HepG2 (cell line): ENCODE results near the gene CD209. TPM values are rescaled to one million over a fixed set of nuclear protein-coding genes. Genes with fewer than 3 reads are reported as not detected.

Experiments used
- ARID5B ChIP-seq: IDR thresholded peaks from 2 replicates; pipeline ENCODE4 v1.4.0; 2020; ENCODE audit warnings: mild to moderate bottlenecking, missing genetic modification reagents
- ESRRA ChIP-seq: sonication (generic); formaldehyde crosslinking; IDR thresholded peaks from 2 replicates; pipeline ENCODE4 v1.5.1; 2020; ENCODE audit warnings: mild to moderate bottlenecking, low read depth, missing genetic modification reagents
- FOXA3 ChIP-seq: IDR thresholded peaks from 2 replicates; pipeline ENCODE4 v1.6.1; 2016; ENCODE audit warnings: missing genetic modification reagents, missing compliant biosample characterization
- KDM6A ChIP-seq: IDR thresholded peaks from 2 replicates; pipeline ENCODE4 v1.6.1; 2016; ENCODE audit warnings: low read depth
- KMT2A ChIP-seq: sonication (generic); formaldehyde crosslinking; IDR thresholded peaks from 2 replicates; pipeline ENCODE4 v1.4.0; 2020; ENCODE audit warnings: missing genetic modification reagents
- MYPOP ChIP-seq: sonication (generic); formaldehyde crosslinking; IDR thresholded peaks from 2 replicates; pipeline ENCODE4 v1.8.1; 2023; ENCODE audit warnings: mild to moderate bottlenecking, moderate library complexity, missing genetic modification reagents
- SRSF4 ChIP-seq: fragments of 200-400 bp; formaldehyde crosslinking; IDR thresholded peaks from one replicate; pipeline ENCODE4 v1.6.1; 2018; ENCODE audit warnings: mild to moderate bottlenecking, low read depth, low read length, moderate library complexity; ENCODE audit not compliant: poor library complexity, severe bottlenecking
- STAG1 ChIP-seq: sonication (generic); formaldehyde crosslinking; IDR thresholded peaks from 2 replicates; pipeline ENCODE4 v1.4.0; 2020; ENCODE audit warnings: missing genetic modification reagents
- TRAFD1 ChIP-seq: sonication (generic); formaldehyde crosslinking; IDR thresholded peaks from 2 replicates; pipeline ENCODE4 v1.5.1; 2020; ENCODE audit warnings: missing genetic modification reagents, mild to moderate bottlenecking, borderline replicate concordance
- YEATS2 ChIP-seq: sonication (generic); formaldehyde crosslinking; IDR thresholded peaks from 2 replicates; pipeline ENCODE4 v1.4.0; 2020; ENCODE audit warnings: missing genetic modification reagents, borderline replicate concordance
- ZNF446 ChIP-seq: sonication (generic); formaldehyde crosslinking; IDR thresholded peaks from 2 replicates; pipeline ENCODE4 v1.5.0; 2020; ENCODE audit warnings: mild to moderate bottlenecking, missing genetic modification reagents
- polyA plus RNA-seq, 8 experiments: library from polyadenylated mRNA; depleted of rRNA in 3 of 8; stranded (reverse) in 7 of 8; unstranded in 1 of 8; fragments of >200 nt; fragmentation: Illumina TruSeq in 4 of 8; extraction: Trizol in 4 of 8; gene quantifications; 2 replicates each; pipeline versions ENCODE4 v1.2.1 to v1.2.3, GENCODE V29; 2011 to 2016; ENCODE audit warnings: low read depth in 4 of 8, missing spikeins in 1 of 8, mixed read lengths in 1 of 8; ENCODE audit not compliant: insufficient read depth in 1 of 8
- total RNA-seq, 5 experiments: library from RNA; depleted of rRNA; stranded (reverse); fragments of >200 nt; fragmentation: Illumina TruSeq; extraction: Trizol; gene quantifications; 2 replicates each; pipeline ENCODE4 v1.2.3, GENCODE V29; 2016; ENCODE audit warnings: low read depth in 1 of 5

CD209 gene
- total and polyA plus RNA-seq, 2 of the 13 experiments (the other 11 are each of a cell fraction or from before 2014, with no cell fraction given), result not detected

DNA sequence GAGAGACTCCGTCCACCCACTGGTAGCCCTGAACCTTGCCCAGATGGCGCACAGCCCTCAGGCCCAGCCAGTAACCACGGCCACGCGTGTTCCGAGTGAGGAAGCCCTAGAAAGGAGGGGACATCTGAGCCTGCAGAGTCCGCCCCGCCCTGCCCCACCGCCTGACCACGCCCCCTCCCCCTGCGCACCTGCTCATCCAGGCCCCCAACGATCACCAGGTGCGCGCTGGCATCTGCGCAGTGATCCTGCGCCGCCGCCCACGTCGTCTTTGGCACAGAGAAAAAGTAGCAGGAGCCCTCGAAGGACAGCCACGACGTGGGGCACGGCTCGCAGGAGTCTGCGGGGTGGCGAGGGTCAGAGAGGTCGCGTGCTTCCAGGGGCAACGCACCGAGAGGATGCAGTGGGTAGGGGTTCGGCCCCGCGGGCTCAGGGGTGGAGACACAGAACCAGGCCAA lies 17.5 kb downstream of the CD209 start (continued):
- no peak for TF ChIP-seq KMT2A
- no peak for TF ChIP-seq FOXA3 (CRISPR knock-in tag)
- TF ChIP-seq KDM6A, result no peak
- no peak for TF ChIP-seq ZNF446 (CRISPR knock-in tag)
- TF ChIP-seq SRSF4, result no peak
- TF ChIP-seq TRAFD1 (CRISPR knock-in tag), result no peak
- no peak for TF ChIP-seq STAG1 (CRISPR knock-in tag)
- TF ChIP-seq ESRRA (CRISPR knock-in tag), result no peak
- TF ChIP-seq MYPOP, result no peak
- no peak for TF ChIP-seq YEATS2
- TF ChIP-seq ARID5B, result no peak
